Testis (tissue), 3 donors: ENCODE measurements around the gene CPE. TPM values are rescaled to one million over a fixed set of nuclear protein-coding genes. Genes with fewer than 3 reads are reported as not detected.

Experiments
- DNase-seq: peaks from one replicate; pipeline ENCODE4 v3.0.0-alpha.2; 2019
- H3K27ac ChIP-seq, 2 donors: fragments of 200-600 bp; sonication (generic); one replicate each; pipeline ENCODE4 v1.5.1; 2019
- H3K27me3 ChIP-seq: fragments of 200-600 bp; sonication (generic); one replicate; pipeline ENCODE4 v1.5.1; 2019
- H3K36me3 ChIP-seq: fragments of 200-600 bp; sonication (generic); one replicate; pipeline ENCODE4 v1.5.1; 2017; ENCODE audit warnings: low read depth; ENCODE audit errors: missing control alignments
- H3K4me1 ChIP-seq: fragments of 200-600 bp; sonication (generic); one replicate; pipeline ENCODE4 v1.5.1; 2019
- H3K4me3 ChIP-seq, 2 donors: fragments of 200-600 bp; sonication (generic); one replicate each; pipeline ENCODE4 v1.5.1; 2017 to 2019
- H3K9me3 ChIP-seq: fragments of 200-600 bp; sonication (generic); one replicate; pipeline ENCODE4 v1.5.1; 2017
- CTCF ChIP-seq, 3 experiments: fragments of 450-650 bp in 2 of 3; fragments of 200-600 bp in 1 of 3; sonication (generic) in 1 of 3; IDR thresholded peaks; one replicate each; pipeline ENCODE4 v1.5.1; 2016 to 2019; ENCODE audit warnings: antibody characterized with exemption in 3 of 3, mild to moderate bottlenecking in 2 of 3, moderate library complexity in 1 of 3
- POLR2A ChIP-seq: fragments of 450-650 bp; IDR thresholded peaks from one replicate; pipeline ENCODE4 v1.6.1; 2017; ENCODE audit warnings: antibody characterized with exemption, mild to moderate bottlenecking, moderate library complexity
- WGBS, 2 donors: methylation state at CpG; one replicate each; pipeline ENCODE4 v1.1.5; 2018; 5-methylcytosine and 5-hydroxymethylcytosine counted together
- intact Hi-C: fragments of 100-400 bp; cut with DNase I; formaldehyde crosslinking; loops from one replicate; pipeline ENCODE4 v1.15.1; 2023; ENCODE audit warnings: low total_unique reads
- polyA plus RNA-seq: library from polyadenylated mRNA; stranded (reverse); fragments of 350-450 nt; fragmentation: Illumina TruSeq; extraction: RNeasy Lipid Tissue Mini Kit (QIAGEN cat#74804); gene quantifications from one replicate; pipeline ENCODE4 v1.2.3, GENCODE V29; 2014; ENCODE audit warnings: low read depth, low replicate concordance; ENCODE audit not compliant: insufficient read depth
- total RNA-seq, 2 donors: library from RNA; depleted of rRNA; stranded (reverse); fragments of >200 nt; gene quantifications; one replicate each; pipeline ENCODE4 v1.2.3, GENCODE V29; 2016

CPE gene
- total and polyA plus RNA-seq, 3 donors from 2014 or later: 290 to 589 (median 324) TPM

- DNase-seq: no peak
- Histone ChIP-seq H3K9me3 (no peaks in the 10 kb centered on the region), H3K36me3 (no peaks in the 10 kb centered on the region), H3K4me1 (peaks cover 16% of the 10 kb centered on the region), H3K27me3 (no peaks in the 10 kb centered on the region), H3K27ac (peak overlapping the region in 1 of 2 donors; percentile 94), H3K4me3 (no peak overlapping the region)
- WGBS, 2 donors: 65 to 77% methylated on average over 3 of the region's 3 CpGs
- TF ChIP-seq CTCF (IDR thresholded peaks at IDR 0.05) (no peak), POLR2A (no peak)
- intact Hi-C loops: no loop called here
Measured at GRCh38 chr4:165381821-165382373, 3.1 kb downstream of the CPE start.

- intact Hi-C loops: no loop called here
- TF ChIP-seq CTCF (IDR thresholded peaks at IDR 0.05): no peak
- TF ChIP-seq POLR2A: no peak
- 89 to 97% methylated on average over 1 of the region's 1 CpG for WGBS, 2 donors
- H3K27me3 ChIP-seq: no peaks in the 10 kb centered on the region
- peak overlapping the region; percentile 35 to 78 for H3K27ac ChIP-seq
- H3K4me1 ChIP-seq: peaks cover 20% of the 10 kb centered on the region
- no peaks in the 10 kb centered on the region for H3K36me3 ChIP-seq
- H3K4me3 ChIP-seq: no peak overlapping the region
- no peaks in the 10 kb centered on the region for H3K9me3 ChIP-seq
- DNase-seq: no peak
Measured at GRCh38 chr4:165382640-165383039, 3.8 kb downstream of the CPE start.

GRCh38 chr4:165383591-165384073 lies 4.8 kb downstream of the CPE start:
- intact Hi-C loops: no loop called here
- Histone ChIP-seq H3K36me3 (no peaks in the 10 kb centered on the region), H3K4me1 (peaks cover 20% of the 10 kb centered on the region), H3K9me3 (no peaks in the 10 kb centered on the region), H3K27ac (peak overlapping the region; percentile 35 to 78), H3K27me3 (no peaks in the 10 kb centered on the region), H3K4me3 (no peak overlapping the region)
- no peak for DNase-seq
- TF ChIP-seq CTCF (IDR thresholded peaks at IDR 0.05) (no peak), POLR2A (no peak)
- 33 to 36% methylated on average over 4 of the region's 4 CpGs for WGBS, 2 donors

- DNase-seq: no peak
- Histone ChIP-seq H3K9me3 (no peaks in the 10 kb centered on the region), H3K27ac (peak overlapping the region; percentile 35 to 78), H3K27me3 (no peaks in the 10 kb centered on the region), H3K4me1 (peaks cover 20% of the 10 kb centered on the region), H3K36me3 (no peaks in the 10 kb centered on the region), H3K4me3 (no peak overlapping the region)
- WGBS, 2 donors: 61 to 77% methylated on average over 3 of the region's 3 CpGs
- no peak for TF ChIP-seq CTCF (IDR thresholded peaks at IDR 0.05)
- TF ChIP-seq POLR2A: no peak
- intact Hi-C loops: no loop called here
Measured at GRCh38 chr4:165384186-165384585, 5.4 kb downstream of the CPE start.

DNA sequence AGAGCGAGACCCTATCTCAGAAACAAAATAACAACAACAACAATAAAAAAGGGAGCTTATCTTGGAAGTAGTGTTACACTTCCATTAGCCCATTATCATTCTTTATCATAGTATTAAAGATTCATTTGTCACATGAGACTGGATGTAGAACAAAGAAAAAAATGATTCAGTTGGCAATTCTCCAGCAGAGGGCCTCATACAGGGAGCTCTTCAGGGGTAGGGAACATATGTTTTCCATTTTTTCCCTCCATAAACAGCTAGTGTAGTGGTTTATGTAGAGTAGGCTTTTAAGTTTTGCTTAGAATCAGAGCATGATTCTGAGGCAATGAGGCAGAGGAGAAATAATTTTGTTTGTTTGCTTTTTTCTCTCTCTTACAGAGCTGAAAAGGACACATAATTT lies 5.8 kb downstream of the CPE start:
- Histone ChIP-seq H3K27me3 (no peaks in the 10 kb centered on the region), H3K27ac (peak overlapping the region; percentile 35 to 78), H3K4me1 (peaks cover 20% of the 10 kb centered on the region), H3K4me3 (no peak overlapping the region), H3K36me3 (no peaks in the 10 kb centered on the region), H3K9me3 (no peaks in the 10 kb centered on the region)
- intact Hi-C loops: no loop called here
- 68 to 78% methylated on average over 1 of the region's 1 CpG for WGBS, 2 donors
- no peak for TF ChIP-seq CTCF (IDR thresholded peaks at IDR 0.05)
- TF ChIP-seq POLR2A: no peak
- DNase-seq: no peak
